Upper lobe of right lung (tissue), 1 donor: ENCODE results near the gene AGPAT3. TPM values are rescaled to one million over a fixed set of nuclear protein-coding genes. Genes with fewer than 3 reads are reported as not detected.

Experiments
- ATAC-seq: fragments of 200-7000 bp; cut with Tn5 transposase; one replicate; pipeline ENCODE4 v1.9.1; 2020; ENCODE audit warnings: mild to moderate bottlenecking, moderate library complexity
- DNase-seq: peaks from one replicate; pipeline ENCODE4 v3.0.0-alpha.2; 2020
- H3K27ac ChIP-seq: fragments of 200-600 bp; one replicate; pipeline ENCODE4 v1.8.0; 2022
- H3K27me3 ChIP-seq: fragments of 200-600 bp; one replicate; pipeline ENCODE4 v1.8.0; 2022; ENCODE audit warnings: mild to moderate bottlenecking
- H3K36me3 ChIP-seq: fragments of 200-600 bp; one replicate; pipeline ENCODE4 v1.8.0; 2022
- H3K4me1 ChIP-seq: fragments of 200-600 bp; one replicate; pipeline ENCODE4 v1.8.0; 2022
- H3K4me3 ChIP-seq: fragments of 200-600 bp; one replicate; pipeline ENCODE4 v1.8.0; 2022; ENCODE audit warnings: mild to moderate bottlenecking
- H3K9me3 ChIP-seq: fragments of 200-600 bp; one replicate; pipeline ENCODE4 v1.8.0; 2022
- CTCF ChIP-seq: fragments of 200-600 bp; IDR thresholded peaks from one replicate; pipeline ENCODE4 v1.8.0; 2022; ENCODE audit warnings: antibody characterized with exemption
- intact Hi-C: fragments of 100-400 bp; cut with DNase I; formaldehyde crosslinking; loops from one replicate; pipeline ENCODE4 v1.11.0; 2022
- total RNA-seq: library from RNA; stranded (reverse); fragmentation: NEBNext Ultra II Directional; extraction: Animal tissue kit (Norgen Biotek cat#: 25700); gene quantifications from one replicate; pipeline ENCODE4 v1.2.1, GENCODE V29; 2021
- donor health status: DM: no; HTN: yes; CAD: no; lungs with severe emphysema.

AGPAT3 gene
- total RNA-seq, 1 donor from 2014 or later = 86.0 TPM

DNA sequence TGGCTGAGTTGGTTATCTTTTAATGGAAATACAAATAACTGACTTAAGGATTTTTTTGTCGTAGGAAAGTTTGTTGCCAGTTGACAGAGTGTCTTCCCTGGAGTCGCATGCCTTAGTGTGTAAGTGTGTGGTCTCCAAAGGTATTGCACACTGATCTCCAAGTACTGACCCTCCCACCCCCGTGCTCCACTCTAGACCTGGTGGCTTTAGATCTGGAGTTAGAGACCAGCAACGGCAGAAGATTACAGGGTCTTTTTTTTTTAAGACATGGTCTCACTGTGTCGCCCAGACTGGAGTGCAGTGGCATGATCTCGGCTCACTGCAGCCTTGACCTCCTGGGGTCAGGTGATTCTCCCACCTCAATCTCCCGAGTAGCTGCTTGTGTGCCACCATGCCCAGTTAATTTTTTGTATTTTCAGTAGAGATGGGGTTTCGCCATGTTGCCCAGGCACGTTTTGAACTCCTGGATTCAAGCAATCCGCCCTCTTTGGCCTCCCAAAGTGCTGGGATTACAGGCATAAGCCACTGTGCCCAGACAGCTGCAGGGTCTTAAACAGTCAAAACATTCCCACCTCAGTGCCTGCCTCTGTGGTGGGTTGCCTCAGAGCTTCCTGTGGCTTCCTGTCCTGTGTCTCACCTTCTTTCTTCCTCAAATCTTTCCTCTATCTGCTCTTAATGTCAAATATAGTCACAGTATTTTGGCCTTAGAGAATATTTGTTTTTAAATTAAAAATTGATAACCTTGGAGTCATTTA lies 154.0 kb downstream of the AGPAT3 start:
- no peak for TF ChIP-seq CTCF
- intact Hi-C loops = no loop called here
- peaks cover 41% of the 10 kb centered on the region for H3K4me1 ChIP-seq
- DNase-seq = no peak
- no peak overlapping the region for H3K27ac ChIP-seq
- H3K36me3 ChIP-seq = no peaks in the 10 kb centered on the region
- no peaks in the 10 kb centered on the region for H3K27me3 ChIP-seq
- no peak overlapping the region for H3K4me3 ChIP-seq
- no peak for ATAC-seq
- no peaks in the 10 kb centered on the region for H3K9me3 ChIP-seq

DNA sequence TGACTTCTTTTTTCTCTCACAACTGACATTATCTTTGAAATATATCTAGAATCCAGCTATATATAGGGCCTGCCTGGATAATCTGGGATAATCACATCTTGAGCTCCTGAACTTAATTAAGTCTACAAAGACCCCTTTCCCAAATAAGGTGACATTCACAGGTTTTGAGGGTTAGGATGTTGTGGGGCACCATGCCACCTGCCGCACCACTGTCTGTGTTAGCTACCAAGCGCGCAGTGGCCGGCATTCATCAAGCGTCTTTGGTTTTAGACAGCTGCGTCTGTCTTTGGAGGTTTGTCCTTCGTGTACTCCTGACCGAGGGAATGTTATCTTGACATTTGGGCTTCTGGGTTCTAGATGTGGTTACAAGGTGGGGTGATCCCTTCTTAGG lies 154.5 kb downstream of the AGPAT3 start:
- intact Hi-C loops = no loop called here
- Histone ChIP-seq H3K4me1 (peaks cover 43% of the 10 kb centered on the region), H3K36me3 (no peaks in the 10 kb centered on the region), H3K27ac (no peak overlapping the region), H3K27me3 (no peaks in the 10 kb centered on the region), H3K9me3 (no peaks in the 10 kb centered on the region), H3K4me3 (no peak overlapping the region)
- ATAC-seq = no peak
- no peak for DNase-seq
- TF ChIP-seq CTCF = no peak

DNA sequence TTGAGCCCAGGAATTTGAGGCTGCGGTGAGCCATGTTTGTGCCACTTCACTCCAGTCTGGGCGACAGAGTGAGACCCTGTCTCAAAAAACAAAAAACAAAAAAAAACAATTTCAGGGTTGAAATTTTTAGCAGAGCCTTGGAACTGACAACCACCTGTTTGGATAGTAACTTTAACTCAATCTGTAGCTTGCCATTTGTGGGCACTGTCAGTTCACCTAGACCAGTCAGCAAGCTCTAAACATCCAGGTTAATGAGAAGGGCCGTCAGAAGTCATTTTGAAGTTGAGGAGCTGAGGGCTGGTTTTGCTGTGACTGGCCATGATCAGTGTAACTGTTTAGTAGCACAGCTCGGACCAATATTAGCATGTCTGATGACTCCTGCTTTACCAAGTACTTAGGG lies 155.5 kb downstream of the AGPAT3 start:
- H3K4me3 ChIP-seq = no peak overlapping the region
- no peaks in the 10 kb centered on the region for H3K27me3 ChIP-seq
- H3K36me3 ChIP-seq = no peaks in the 10 kb centered on the region
- ATAC-seq = no peak
- no peak for TF ChIP-seq CTCF
- H3K4me1 ChIP-seq = peaks cover 43% of the 10 kb centered on the region
- no peaks in the 10 kb centered on the region for H3K9me3 ChIP-seq
- DNase-seq = no peak
- intact Hi-C loops = no loop called here
- no peak overlapping the region for H3K27ac ChIP-seq

DNA sequence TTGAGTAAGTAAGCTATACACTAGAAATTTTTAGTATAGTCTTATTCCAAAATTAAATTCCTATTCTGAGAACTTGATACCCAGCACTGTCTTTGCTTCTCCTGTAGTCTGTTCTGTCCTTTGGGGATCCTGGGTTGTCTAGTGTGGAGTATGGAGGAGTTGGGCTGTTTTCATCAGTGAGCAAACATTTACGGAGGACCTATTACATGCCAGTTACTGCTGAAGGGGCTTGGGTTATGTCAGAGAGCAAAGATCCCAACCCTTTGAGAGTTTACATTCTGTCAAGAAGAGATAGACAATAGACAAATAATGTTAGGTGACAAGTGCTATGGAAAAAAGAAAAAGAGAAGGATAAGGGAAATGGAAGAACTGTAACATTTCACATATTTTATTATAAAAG lies 156.0 kb downstream of the AGPAT3 start:
- H3K4me1 ChIP-seq = peaks cover 44% of the 10 kb centered on the region
- no peak for TF ChIP-seq CTCF
- intact Hi-C loops = no loop called here
- H3K27ac ChIP-seq = no peak overlapping the region
- no peaks in the 10 kb centered on the region for H3K9me3 ChIP-seq
- no peak overlapping the region for H3K4me3 ChIP-seq
- no peaks in the 10 kb centered on the region for H3K27me3 ChIP-seq
- DNase-seq = no peak
- no peaks in the 10 kb centered on the region for H3K36me3 ChIP-seq
- no peak for ATAC-seq

- H3K36me3 ChIP-seq = no peaks in the 10 kb centered on the region
- DNase-seq (no peak), ATAC-seq (no peak)
- no peaks in the 10 kb centered on the region for H3K9me3 ChIP-seq
- TF ChIP-seq CTCF = no peak
- H3K27ac ChIP-seq = no peak overlapping the region
- H3K4me3 ChIP-seq = no peak overlapping the region
- intact Hi-C loops = no loop called here
- H3K27me3 ChIP-seq = no peaks in the 10 kb centered on the region
- peaks cover 47% of the 10 kb centered on the region for H3K4me1 ChIP-seq
Observed at GRCh38 chr21:44024257-44024656, 159.2 kb downstream of the AGPAT3 start.
